HEK293 (cell line): Measurements from ENCODE around the gene ZNF367.

ENCODE experiments used
- CTCF ChIA-PET: fragments of 350-600 bp; formaldehyde crosslinking; extraction: SDS; loops from one replicate; lab custom pipeline; 2021; ENCODE audit warnings: antibody characterized with exemption; lab: Yijun Ruan, JAX
- POLR2A ChIA-PET: fragments of 300-600 bp; formaldehyde crosslinking; extraction: SDS; loops from one replicate; lab custom pipeline; 2020; ENCODE audit warnings: antibody characterized with exemption, inconsistent platforms; lab: Yijun Ruan, JAX
- H3K27ac ChIP-seq: fragments of 200-500 bp; sonication (Bioruptor generic); 2 replicates; pipeline ENCODE4 v1.5.1; 2014; ENCODE audit warnings: low read depth, low read length, control low read depth, inconsistent platforms; ENCODE audit errors: extremely low read depth
- H3K36me3 ChIP-seq, 2 experiments: fragments of 200-500 bp in 1 of 2; sonication (Bioruptor generic) in 1 of 2; 1 replicate in 1 of 2; 2 replicates in 1 of 2; pipeline ENCODE4 v1.5.1; 2014 to 2017; ENCODE audit warnings: inconsistent platforms in 2 of 2, low read length in 2 of 2; ENCODE audit not compliant: control insufficient read depth in 2 of 2, insufficient read depth in 1 of 2
- H3K4me1 ChIP-seq: fragments of 200-500 bp; sonication (Bioruptor generic); 2 replicates; pipeline ENCODE4 v1.5.1; 2014; ENCODE audit warnings: mild to moderate bottlenecking, low read length, inconsistent platforms; ENCODE audit not compliant: control insufficient read depth, insufficient read depth
- H3K4me3 ChIP-seq: 2 replicates; pipeline ENCODE4 v1.5.1; 2011; ENCODE audit warnings: low read depth, mild to moderate bottlenecking, control low read depth, low read length, moderate library complexity
- H3K9me3 ChIP-seq: fragments of 200-500 bp; sonication (Bioruptor generic); 2 replicates; pipeline ENCODE4 v1.5.1; 2014; ENCODE audit warnings: low read depth, low read length, inconsistent platforms; ENCODE audit not compliant: control insufficient read depth, insufficient read depth
- BCL11B ChIP-seq: fragments of 450-650 bp; formaldehyde crosslinking; IDR thresholded peaks from 2 replicates; pipeline ENCODE4 v1.5.1; 2016; ENCODE audit warnings: low read depth, missing biosample characterization, missing genetic modification characterization
- EGR2 ChIP-seq: fragments of 450-650 bp; formaldehyde crosslinking; IDR thresholded peaks from 2 replicates; pipeline ENCODE4 v1.5.1; 2016; ENCODE audit warnings: low read depth, missing biosample characterization, missing genetic modification characterization
- HOXC10 ChIP-seq: sonication (generic); formaldehyde crosslinking; IDR thresholded peaks from 2 replicates; pipeline ENCODE4 v1.8.1; 2023; ENCODE audit warnings: mild to moderate bottlenecking, missing genetic modification reagents
- OVOL3 ChIP-seq: fragments of 450-650 bp; formaldehyde crosslinking; IDR thresholded peaks from 2 replicates; pipeline ENCODE4 v1.5.1; 2016; ENCODE audit warnings: missing biosample characterization, missing genetic modification characterization
- PRDM4 ChIP-seq: fragments of 450-650 bp; formaldehyde crosslinking; IDR thresholded peaks from 2 replicates; pipeline ENCODE4 v1.5.1; 2017; ENCODE audit warnings: missing biosample characterization, missing genetic modification characterization
- SP2 ChIP-seq: fragments of 450-650 bp; formaldehyde crosslinking; IDR thresholded peaks from 2 replicates; pipeline ENCODE4 v1.5.1; 2016; ENCODE audit warnings: missing biosample characterization, missing genetic modification characterization
- SP7 ChIP-seq: fragments of 450-650 bp; formaldehyde crosslinking; IDR thresholded peaks from 2 replicates; pipeline ENCODE4 v1.5.1; 2016; ENCODE audit warnings: missing biosample characterization, missing genetic modification characterization
- TCF7L2 ChIP-seq: IDR thresholded peaks from 2 replicates; pipeline ENCODE4 v1.6.1; 2011; ENCODE audit warnings: low read depth, mild to moderate bottlenecking, inconsistent platforms, low read length, moderate library complexity, borderline replicate concordance
- ZBTB7A ChIP-seq: fragments of 450-650 bp; formaldehyde crosslinking; IDR thresholded peaks from 2 replicates; pipeline ENCODE4 v1.5.1; 2016; ENCODE audit warnings: low read depth, missing biosample characterization, missing genetic modification characterization
- ZFHX2 ChIP-seq: fragments of 450-650 bp; formaldehyde crosslinking; conservative IDR thresholded peaks from 2 replicates; pipeline ENCODE4 v1.5.1; 2016; ENCODE audit warnings: missing biosample characterization, missing genetic modification characterization
- ZNF121 ChIP-seq: fragments of 450-650 bp; formaldehyde crosslinking; IDR thresholded peaks from 2 replicates; pipeline ENCODE4 v1.5.1; 2016; ENCODE audit warnings: missing biosample characterization, missing genetic modification characterization
- ZNF174 ChIP-seq: fragments of 450-650 bp; formaldehyde crosslinking; IDR thresholded peaks from 2 replicates; pipeline ENCODE4 v1.5.0; 2017; ENCODE audit warnings: missing biosample characterization, mild to moderate bottlenecking, missing genetic modification characterization
- ZNF214 ChIP-seq: fragments of 450-650 bp; formaldehyde crosslinking; IDR thresholded peaks from 2 replicates; pipeline ENCODE4 v1.5.1; 2017; ENCODE audit warnings: missing biosample characterization, mild to moderate bottlenecking, missing genetic modification characterization, borderline replicate concordance
- ZNF26 ChIP-seq: fragments of 450-650 bp; formaldehyde crosslinking; IDR thresholded peaks from 2 replicates; pipeline ENCODE4 v1.5.1; 2016; ENCODE audit warnings: missing biosample characterization, missing genetic modification characterization
- ZNF266 ChIP-seq: fragments of 450-650 bp; formaldehyde crosslinking; IDR thresholded peaks from 2 replicates; pipeline ENCODE4 v1.5.1; 2016; ENCODE audit warnings: missing biosample characterization, missing genetic modification characterization, low read depth
- ZNF362 ChIP-seq: fragments of 450-650 bp; formaldehyde crosslinking; IDR thresholded peaks from 2 replicates; pipeline ENCODE4 v1.5.1; 2016; ENCODE audit warnings: missing biosample characterization, missing genetic modification characterization
- ZNF394 ChIP-seq: fragments of 450-650 bp; formaldehyde crosslinking; IDR thresholded peaks from 2 replicates; pipeline ENCODE4 v1.5.1; 2016; ENCODE audit warnings: missing biosample characterization, missing genetic modification characterization, mild to moderate bottlenecking, moderate library complexity, borderline replicate concordance
- ZNF624 ChIP-seq: fragments of 450-650 bp; formaldehyde crosslinking; IDR thresholded peaks from 2 replicates; pipeline ENCODE4 v1.5.1; 2017; ENCODE audit warnings: missing biosample characterization, missing genetic modification characterization
- ZNF670 ChIP-seq: fragments of 450-650 bp; formaldehyde crosslinking; IDR thresholded peaks from 2 replicates; pipeline ENCODE4 v1.5.1; 2016; ENCODE audit warnings: missing biosample characterization, missing genetic modification characterization, low read depth
- ZNF701 ChIP-seq: fragments of 450-650 bp; formaldehyde crosslinking; IDR thresholded peaks from 2 replicates; pipeline ENCODE4 v1.5.1; 2016; ENCODE audit warnings: missing biosample characterization, missing genetic modification characterization
- ZNF776 ChIP-seq: fragments of 450-650 bp; formaldehyde crosslinking; IDR thresholded peaks from 2 replicates; pipeline ENCODE4 v1.5.0; 2017; ENCODE audit warnings: missing biosample characterization, missing genetic modification characterization, borderline replicate concordance

The ZNF367 gene

GRCh38 chr9:96394832-96395496 lies 23.2 kb downstream of the ZNF367 start:
- Histone ChIP-seq H3K4me3 (no peak overlapping the region), H3K36me3 (peaks cover 30 to 58% of the 10 kb centered on the region in 2 experiments; a peak in 2 of 3 replicates), H3K9me3 (no peaks in the 10 kb centered on the region), H3K27ac (no peak overlapping the region), H3K4me1 (no peaks in the 10 kb centered on the region)
- TF ChIP-seq BCL11B: no peak
- TF ChIP-seq ZNF670 (tag by site-specific recombination): no peak
- no peak for TF ChIP-seq ZNF701 (tag by site-specific recombination)
- TF ChIP-seq EGR2: peak; percentile 35; the same call in 1 of the 2 replicates
- no peak for TF ChIP-seq TCF7L2
- TF ChIP-seq ZNF394 (tag by site-specific recombination): no peak
- TF ChIP-seq ZFHX2 (tag by site-specific recombination): peak; percentile 46; the same call in 1 of the 2 replicates
- TF ChIP-seq ZNF174 (tag by site-specific recombination): no peak
- no peak for TF ChIP-seq ZNF214 (tag by site-specific recombination)
- no peak for TF ChIP-seq ZNF121 (tag by site-specific recombination)
- no peak for TF ChIP-seq ZNF362 (tag by site-specific recombination)
- ChIA-PET POLR2A (no interaction called here), CTCF (interaction anchor here (0.6 kb wide), 2 partner anchors 272 to 462 kb away, joined by 3 to 4 read pairs; no protein-coding TSS in a partner anchor)

GRCh38 chr9:96392263-96392662 lies 25.9 kb downstream of the ZNF367 start:
- TF ChIP-seq ZNF26 (no peak), ZNF776 (no peak), ZNF266 (no peak), SP2 (tag by site-specific recombination) (no peak), SP7 (no peak), OVOL3 (tag by site-specific recombination) (no peak), HOXC10 (CRISPR knock-in tag) (no peak), ZBTB7A (no peak), PRDM4 (tag by site-specific recombination) (no peak), ZNF624 (tag by site-specific recombination) (no peak)
- no peaks in the 10 kb centered on the region for H3K4me1 ChIP-seq
- peaks cover 43 to 80% of the 10 kb centered on the region in 2 experiments for H3K36me3 ChIP-seq
- H3K27ac ChIP-seq: no peak overlapping the region
- H3K4me3 ChIP-seq: no peak overlapping the region
- no peaks in the 10 kb centered on the region for H3K9me3 ChIP-seq
- ChIA-PET CTCF (interaction anchor here (0.7 to 1.3 kb wide), 2 partner anchors 63 to 665 kb away, joined by 3 to 5 read pairs; no protein-coding TSS in a partner anchor), POLR2A (no interaction called here)
